ENCODE measurements around the gene ADPRM.

ADPRM gene

GRCh38 chr17:10653987-10654386 is 43.4 kb upstream of the ADPRM start:
- TF ChIP-seq CTCF (IDR thresholded peaks at IDR 0.05) (no peak), ZFX (IDR thresholded peaks at IDR 0.05; ENCODE audit: borderline replicate concordance) (no peak)
- no peak overlapping the region for H3K27ac ChIP-seq

GRCh38 chr17:10657148-10657547 is 40.2 kb upstream of the ADPRM start, which contains the start of gene MYH3:
TSS of gene MYH3 (minus strand) at chr17:10657309. CDS start at chr17:10655064, 2,245 bp downstream.
- H3K27ac ChIP-seq, result no peak within 1 kb of the TSS
- TF ChIP-seq ZFX (IDR thresholded peaks at IDR 0.05; ENCODE audit: borderline replicate concordance) (no peak), CTCF (IDR thresholded peaks at IDR 0.05) (no peak)

GRCh38 chr17:10657879-10658278 is 39.5 kb upstream of the ADPRM start:
- TF ChIP-seq CTCF (IDR thresholded peaks at IDR 0.05), result no peak
- TF ChIP-seq ZFX (IDR thresholded peaks at IDR 0.05; ENCODE audit: borderline replicate concordance), result no peak
- H3K27ac ChIP-seq, result no peak overlapping the region

- TF ChIP-seq ZFX (IDR thresholded peaks at IDR 0.05; ENCODE audit: borderline replicate concordance), result no peak
- TF ChIP-seq CTCF (IDR thresholded peaks at IDR 0.05), result no peak
- H3K27ac ChIP-seq, result no peak overlapping the region
These were observed 36.0 kb upstream of the ADPRM start for GRCh38 chr17:10661437-10661836.

GRCh38 chr17:10663231-10663630 is 34.2 kb upstream of the ADPRM start:
- TF ChIP-seq ZFX (IDR thresholded peaks at IDR 0.05; ENCODE audit: borderline replicate concordance) (no peak), CTCF (IDR thresholded peaks at IDR 0.05) (no peak)
- H3K27ac ChIP-seq, result no peak overlapping the region

GRCh38 chr17:10664571-10664970 is 32.8 kb upstream of the ADPRM start:
- TF ChIP-seq CTCF (IDR thresholded peaks at IDR 0.05) (no peak), ZFX (IDR thresholded peaks at IDR 0.05; ENCODE audit: borderline replicate concordance) (no peak)
- no peak overlapping the region for H3K27ac ChIP-seq

- no peak for TF ChIP-seq ZFX (IDR thresholded peaks at IDR 0.05; ENCODE audit: borderline replicate concordance)
- H3K27ac ChIP-seq, result no peak overlapping the region
These were observed 30.5 kb upstream of the ADPRM start for GRCh38 chr17:10666906-10667305.

- no peak for TF ChIP-seq CTCF (IDR thresholded peaks at IDR 0.05)
These were observed 28.6 kb upstream of the ADPRM start for GRCh38 chr17:10668775-10669174.

More at GRCh38 chr17:10668775-10669174, 28.6 kb upstream of the ADPRM start:
- H3K27ac ChIP-seq, result no peak overlapping the region
